WTC11 (cell line): ENCODE results near the gene KCNN4. TPM values are rescaled to one million over a fixed set of nuclear protein-coding genes. Genes with fewer than 3 reads are reported as not detected.
"Not testable (repeated sequence)": the region's sequence is repeated elsewhere in the genome, so short reads cannot be mapped to it uniquely, and the experiment has no call there.

Source experiments
- ATAC-seq: fragments of 200-7000 bp; cut with Tn5 transposase; 2 replicates; pipeline ENCODE4 v1.10.0; 2021; ENCODE audit warnings: mild to moderate bottlenecking, moderate library complexity
- CTCF ChIA-PET: fragments of 300-600 bp; sonication (Branson Sonifier 250); formaldehyde crosslinking; loops from one replicate; lab custom pipeline; 2021; ENCODE audit warnings: antibody characterized with exemption; lab: Charles Lee
- POLR2A ChIA-PET: fragments of 350-600 bp; sonication (Branson Sonifier 250); formaldehyde crosslinking; loops from one replicate; lab custom pipeline; 2021; ENCODE audit warnings: antibody characterized with exemption; lab: Charles Lee
- DNase-seq: peaks from one replicate; pipeline ENCODE4 v3.0.0; 2021; ENCODE audit warnings: low spot score
- H3K27ac Mint-ChIP-seq: 2 replicates; pipeline ENCODE4 v1.8.0; 2021; ENCODE audit warnings: mixed read lengths
- H3K27me3 Mint-ChIP-seq: 2 replicates; pipeline ENCODE4 v1.8.0; 2021; ENCODE audit warnings: low read depth, mild to moderate bottlenecking, moderate library complexity, mixed read lengths
- H3K36me3 Mint-ChIP-seq: 2 replicates; pipeline ENCODE4 v1.8.0; 2021; ENCODE audit warnings: mixed read lengths
- H3K4me1 Mint-ChIP-seq: 2 replicates; pipeline ENCODE4 v1.8.0; 2022; ENCODE audit warnings: mixed read lengths
- H3K4me3 Mint-ChIP-seq: 2 replicates; pipeline ENCODE4 v1.8.0; 2021; ENCODE audit warnings: mild to moderate bottlenecking, moderate library complexity, mixed read lengths
- H3K9me3 Mint-ChIP-seq: 2 replicates; pipeline ENCODE4 v1.8.0; 2021; ENCODE audit warnings: mixed read lengths
- FOXJ3 ChIP-seq: sonication (generic); formaldehyde crosslinking; IDR thresholded peaks from 2 replicates; pipeline ENCODE4 v1.9.0; 2021; ENCODE audit warnings: missing genetic modification reagents, mild to moderate bottlenecking, borderline replicate concordance
- JAZF1 ChIP-seq: fragments of 250-450 bp; sonication (Bioruptor Pico); IDR thresholded peaks from 2 replicates; pipeline ENCODE4 v1.9.0; 2021; ENCODE audit warnings: moderate library complexity, mild to moderate bottlenecking, inconsistent platforms
- KAT7 ChIP-seq: sonication (generic); formaldehyde crosslinking; IDR thresholded peaks from 2 replicates; pipeline ENCODE4 v1.8.1; 2023; ENCODE audit warnings: missing genetic modification reagents, mild to moderate bottlenecking, borderline replicate concordance
- OVOL2 ChIP-seq: fragments of 250-450 bp; sonication (Bioruptor Pico); IDR thresholded peaks from 2 replicates; pipeline ENCODE4 v1.9.0; 2021; ENCODE audit warnings: mild to moderate bottlenecking, borderline replicate concordance
- TEAD1 ChIP-seq: sonication (generic); formaldehyde crosslinking; IDR thresholded peaks from 2 replicates; pipeline ENCODE4 v1.8.0; 2022; ENCODE audit warnings: mild to moderate bottlenecking, missing genetic modification reagents
- ZNF317 ChIP-seq: sonication (generic); formaldehyde crosslinking; IDR thresholded peaks from 2 replicates; pipeline ENCODE4 v1.8.1; 2023; ENCODE audit warnings: low read depth, mild to moderate bottlenecking, moderate library complexity, missing genetic modification reagents, borderline replicate concordance
- total RNA-seq: library from RNA; stranded (reverse); gene quantifications from 3 replicates; pipeline ENCODE4 v1.2.3, GENCODE V29; 2021
- TF ChIP-seq, protein P1 (sequence below): sonication (generic); formaldehyde crosslinking; IDR thresholded peaks from 2 replicates; pipeline ENCODE4 v1.8.0; 2022; ENCODE audit warnings: mild to moderate bottlenecking, missing genetic modification reagents
- TF ChIP-seq, protein P2 (sequence below): sonication (generic); formaldehyde crosslinking; conservative IDR thresholded peaks from 2 replicates; pipeline ENCODE4 v1.8.1; 2023; ENCODE audit warnings: mild to moderate bottlenecking, low read depth, missing genetic modification reagents, moderate library complexity
- TF ChIP-seq, protein P3 (sequence below): fragments of 250-450 bp; sonication (Bioruptor Pico); IDR thresholded peaks from 2 replicates; pipeline ENCODE4 v1.9.0; 2021; ENCODE audit warnings: mild to moderate bottlenecking, borderline replicate concordance
- TF ChIP-seq, protein P4 (sequence below): sonication (generic); formaldehyde crosslinking; IDR thresholded peaks from 2 replicates; pipeline ENCODE4 v1.8.0; 2022; ENCODE audit warnings: mild to moderate bottlenecking, missing genetic modification reagents
- TF ChIP-seq, protein P5 (sequence below): sonication (generic); formaldehyde crosslinking; IDR thresholded peaks from 2 replicates; pipeline ENCODE4 v1.8.1; 2023; ENCODE audit warnings: mild to moderate bottlenecking, moderate library complexity, missing genetic modification reagents
- TF ChIP-seq, protein P6 (sequence below): sonication (generic); formaldehyde crosslinking; IDR thresholded peaks from 2 replicates; pipeline ENCODE4 v1.8.1; 2023; ENCODE audit warnings: mild to moderate bottlenecking, missing genetic modification reagents
- TF ChIP-seq, protein P7 (sequence below): fragments of 200-600 bp; IDR thresholded peaks from 2 replicates; pipeline ENCODE4 v1.8.0; 2022; ENCODE audit warnings: antibody characterized with exemption
- TF ChIP-seq, protein P8 (sequence below): sonication (generic); formaldehyde crosslinking; IDR thresholded peaks from 2 replicates; pipeline ENCODE4 v1.8.0; 2022; ENCODE audit warnings: mild to moderate bottlenecking, missing genetic modification reagents

Gene KCNN4
- total RNA-seq, 1 experiment from 2014 or later = 0.98 TPM

DNA sequence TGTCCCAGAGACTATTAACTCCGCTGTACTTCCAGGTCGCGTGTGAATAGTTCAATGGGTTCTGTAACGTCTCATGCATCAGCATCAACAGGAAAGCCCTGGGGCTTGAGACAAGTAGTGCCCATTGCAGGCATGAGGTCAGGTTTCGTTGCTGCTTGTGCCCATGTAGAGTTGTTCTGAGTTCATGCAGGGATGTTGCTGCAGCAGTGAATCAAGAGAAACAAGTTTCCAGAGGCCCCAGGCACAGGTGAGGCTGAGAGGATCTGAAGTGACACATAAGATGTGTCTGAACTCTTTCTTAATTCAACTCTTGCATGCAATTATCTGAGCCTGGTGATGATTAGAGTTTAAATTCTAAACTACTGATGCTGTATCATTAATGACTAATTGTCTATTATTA is 37.7 kb upstream of the KCNN4 start:
- no peaks in the 10 kb centered on the region; the same call in 1 of the 2 replicates for H3K36me3 Mint-ChIP-seq
- ATAC-seq (no peak), DNase-seq (no peak)
- ChIA-PET CTCF (interaction anchor here (0.5 kb wide), 1 partner anchor 83 kb away, joined by 3 read pairs; no protein-coding TSS in a partner anchor), POLR2A (no interaction called here)
- H3K27me3 Mint-ChIP-seq = peaks cover 54% of the 10 kb centered on the region
- no peak overlapping the region for H3K27ac Mint-ChIP-seq
- TF ChIP-seq, protein P1, sequence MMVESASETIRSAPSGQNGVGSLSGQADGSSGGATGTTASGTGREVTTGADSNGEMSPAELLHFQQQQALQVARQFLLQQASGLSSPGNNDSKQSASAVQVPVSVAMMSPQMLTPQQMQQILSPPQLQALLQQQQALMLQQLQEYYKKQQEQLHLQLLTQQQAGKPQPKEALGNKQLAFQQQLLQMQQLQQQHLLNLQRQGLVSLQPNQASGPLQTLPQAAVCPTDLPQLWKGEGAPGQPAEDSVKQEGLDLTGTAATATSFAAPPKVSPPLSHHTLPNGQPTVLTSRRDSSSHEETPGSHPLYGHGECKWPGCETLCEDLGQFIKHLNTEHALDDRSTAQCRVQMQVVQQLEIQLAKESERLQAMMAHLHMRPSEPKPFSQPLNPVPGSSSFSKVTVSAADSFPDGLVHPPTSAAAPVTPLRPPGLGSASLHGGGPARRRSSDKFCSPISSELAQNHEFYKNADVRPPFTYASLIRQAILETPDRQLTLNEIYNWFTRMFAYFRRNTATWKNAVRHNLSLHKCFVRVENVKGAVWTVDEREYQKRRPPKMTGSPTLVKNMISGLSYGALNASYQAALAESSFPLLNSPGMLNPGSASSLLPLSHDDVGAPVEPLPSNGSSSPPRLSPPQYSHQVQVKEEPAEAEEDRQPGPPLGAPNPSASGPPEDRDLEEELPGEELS (CRISPR knock-in tag) = no peak
- TF ChIP-seq OVOL2 (CRISPR knock-in tag) (no peak), KAT7 (CRISPR knock-in tag) (no peak), JAZF1 (no peak), ZNF317 (CRISPR knock-in tag) (no peak), FOXJ3 (CRISPR knock-in tag) (no peak), TEAD1 (no peak)
- TF ChIP-seq, protein P2, sequence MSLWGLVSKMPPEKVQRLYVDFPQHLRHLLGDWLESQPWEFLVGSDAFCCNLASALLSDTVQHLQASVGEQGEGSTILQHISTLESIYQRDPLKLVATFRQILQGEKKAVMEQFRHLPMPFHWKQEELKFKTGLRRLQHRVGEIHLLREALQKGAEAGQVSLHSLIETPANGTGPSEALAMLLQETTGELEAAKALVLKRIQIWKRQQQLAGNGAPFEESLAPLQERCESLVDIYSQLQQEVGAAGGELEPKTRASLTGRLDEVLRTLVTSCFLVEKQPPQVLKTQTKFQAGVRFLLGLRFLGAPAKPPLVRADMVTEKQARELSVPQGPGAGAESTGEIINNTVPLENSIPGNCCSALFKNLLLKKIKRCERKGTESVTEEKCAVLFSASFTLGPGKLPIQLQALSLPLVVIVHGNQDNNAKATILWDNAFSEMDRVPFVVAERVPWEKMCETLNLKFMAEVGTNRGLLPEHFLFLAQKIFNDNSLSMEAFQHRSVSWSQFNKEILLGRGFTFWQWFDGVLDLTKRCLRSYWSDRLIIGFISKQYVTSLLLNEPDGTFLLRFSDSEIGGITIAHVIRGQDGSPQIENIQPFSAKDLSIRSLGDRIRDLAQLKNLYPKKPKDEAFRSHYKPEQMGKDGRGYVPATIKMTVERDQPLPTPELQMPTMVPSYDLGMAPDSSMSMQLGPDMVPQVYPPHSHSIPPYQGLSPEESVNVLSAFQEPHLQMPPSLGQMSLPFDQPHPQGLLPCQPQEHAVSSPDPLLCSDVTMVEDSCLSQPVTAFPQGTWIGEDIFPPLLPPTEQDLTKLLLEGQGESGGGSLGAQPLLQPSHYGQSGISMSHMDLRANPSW (CRISPR knock-in tag) = no peak
- TF ChIP-seq, protein P3, sequence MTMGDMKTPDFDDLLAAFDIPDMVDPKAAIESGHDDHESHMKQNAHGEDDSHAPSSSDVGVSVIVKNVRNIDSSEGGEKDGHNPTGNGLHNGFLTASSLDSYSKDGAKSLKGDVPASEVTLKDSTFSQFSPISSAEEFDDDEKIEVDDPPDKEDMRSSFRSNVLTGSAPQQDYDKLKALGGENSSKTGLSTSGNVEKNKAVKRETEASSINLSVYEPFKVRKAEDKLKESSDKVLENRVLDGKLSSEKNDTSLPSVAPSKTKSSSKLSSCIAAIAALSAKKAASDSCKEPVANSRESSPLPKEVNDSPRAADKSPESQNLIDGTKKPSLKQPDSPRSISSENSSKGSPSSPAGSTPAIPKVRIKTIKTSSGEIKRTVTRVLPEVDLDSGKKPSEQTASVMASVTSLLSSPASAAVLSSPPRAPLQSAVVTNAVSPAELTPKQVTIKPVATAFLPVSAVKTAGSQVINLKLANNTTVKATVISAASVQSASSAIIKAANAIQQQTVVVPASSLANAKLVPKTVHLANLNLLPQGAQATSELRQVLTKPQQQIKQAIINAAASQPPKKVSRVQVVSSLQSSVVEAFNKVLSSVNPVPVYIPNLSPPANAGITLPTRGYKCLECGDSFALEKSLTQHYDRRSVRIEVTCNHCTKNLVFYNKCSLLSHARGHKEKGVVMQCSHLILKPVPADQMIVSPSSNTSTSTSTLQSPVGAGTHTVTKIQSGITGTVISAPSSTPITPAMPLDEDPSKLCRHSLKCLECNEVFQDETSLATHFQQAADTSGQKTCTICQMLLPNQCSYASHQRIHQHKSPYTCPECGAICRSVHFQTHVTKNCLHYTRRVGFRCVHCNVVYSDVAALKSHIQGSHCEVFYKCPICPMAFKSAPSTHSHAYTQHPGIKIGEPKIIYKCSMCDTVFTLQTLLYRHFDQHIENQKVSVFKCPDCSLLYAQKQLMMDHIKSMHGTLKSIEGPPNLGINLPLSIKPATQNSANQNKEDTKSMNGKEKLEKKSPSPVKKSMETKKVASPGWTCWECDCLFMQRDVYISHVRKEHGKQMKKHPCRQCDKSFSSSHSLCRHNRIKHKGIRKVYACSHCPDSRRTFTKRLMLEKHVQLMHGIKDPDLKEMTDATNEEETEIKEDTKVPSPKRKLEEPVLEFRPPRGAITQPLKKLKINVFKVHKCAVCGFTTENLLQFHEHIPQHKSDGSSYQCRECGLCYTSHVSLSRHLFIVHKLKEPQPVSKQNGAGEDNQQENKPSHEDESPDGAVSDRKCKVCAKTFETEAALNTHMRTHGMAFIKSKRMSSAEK (CRISPR knock-in tag) = no peak
- TF ChIP-seq, protein P4, sequence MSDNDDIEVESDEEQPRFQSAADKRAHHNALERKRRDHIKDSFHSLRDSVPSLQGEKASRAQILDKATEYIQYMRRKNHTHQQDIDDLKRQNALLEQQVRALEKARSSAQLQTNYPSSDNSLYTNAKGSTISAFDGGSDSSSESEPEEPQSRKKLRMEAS (CRISPR knock-in tag) = no peak
- TF ChIP-seq, protein P5, sequence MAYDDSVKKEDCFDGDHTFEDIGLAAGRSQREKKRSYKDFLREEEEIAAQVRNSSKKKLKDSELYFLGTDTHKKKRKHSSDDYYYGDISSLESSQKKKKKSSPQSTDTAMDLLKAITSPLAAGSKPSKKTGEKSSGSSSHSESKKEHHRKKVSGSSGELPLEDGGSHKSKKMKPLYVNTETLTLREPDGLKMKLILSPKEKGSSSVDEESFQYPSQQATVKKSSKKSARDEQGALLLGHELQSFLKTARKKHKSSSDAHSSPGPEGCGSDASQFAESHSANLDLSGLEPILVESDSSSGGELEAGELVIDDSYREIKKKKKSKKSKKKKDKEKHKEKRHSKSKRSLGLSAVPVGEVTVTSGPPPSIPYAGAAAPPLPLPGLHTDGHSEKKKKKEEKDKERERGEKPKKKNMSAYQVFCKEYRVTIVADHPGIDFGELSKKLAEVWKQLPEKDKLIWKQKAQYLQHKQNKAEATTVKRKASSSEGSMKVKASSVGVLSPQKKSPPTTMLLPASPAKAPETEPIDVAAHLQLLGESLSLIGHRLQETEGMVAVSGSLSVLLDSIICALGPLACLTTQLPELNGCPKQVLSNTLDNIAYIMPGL = no peak
- TF ChIP-seq, protein P6, sequence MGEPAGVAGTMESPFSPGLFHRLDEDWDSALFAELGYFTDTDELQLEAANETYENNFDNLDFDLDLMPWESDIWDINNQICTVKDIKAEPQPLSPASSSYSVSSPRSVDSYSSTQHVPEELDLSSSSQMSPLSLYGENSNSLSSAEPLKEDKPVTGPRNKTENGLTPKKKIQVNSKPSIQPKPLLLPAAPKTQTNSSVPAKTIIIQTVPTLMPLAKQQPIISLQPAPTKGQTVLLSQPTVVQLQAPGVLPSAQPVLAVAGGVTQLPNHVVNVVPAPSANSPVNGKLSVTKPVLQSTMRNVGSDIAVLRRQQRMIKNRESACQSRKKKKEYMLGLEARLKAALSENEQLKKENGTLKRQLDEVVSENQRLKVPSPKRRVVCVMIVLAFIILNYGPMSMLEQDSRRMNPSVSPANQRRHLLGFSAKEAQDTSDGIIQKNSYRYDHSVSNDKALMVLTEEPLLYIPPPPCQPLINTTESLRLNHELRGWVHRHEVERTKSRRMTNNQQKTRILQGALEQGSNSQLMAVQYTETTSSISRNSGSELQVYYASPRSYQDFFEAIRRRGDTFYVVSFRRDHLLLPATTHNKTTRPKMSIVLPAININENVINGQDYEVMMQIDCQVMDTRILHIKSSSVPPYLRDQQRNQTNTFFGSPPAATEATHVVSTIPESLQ = no peak
- TF ChIP-seq, protein P7, sequence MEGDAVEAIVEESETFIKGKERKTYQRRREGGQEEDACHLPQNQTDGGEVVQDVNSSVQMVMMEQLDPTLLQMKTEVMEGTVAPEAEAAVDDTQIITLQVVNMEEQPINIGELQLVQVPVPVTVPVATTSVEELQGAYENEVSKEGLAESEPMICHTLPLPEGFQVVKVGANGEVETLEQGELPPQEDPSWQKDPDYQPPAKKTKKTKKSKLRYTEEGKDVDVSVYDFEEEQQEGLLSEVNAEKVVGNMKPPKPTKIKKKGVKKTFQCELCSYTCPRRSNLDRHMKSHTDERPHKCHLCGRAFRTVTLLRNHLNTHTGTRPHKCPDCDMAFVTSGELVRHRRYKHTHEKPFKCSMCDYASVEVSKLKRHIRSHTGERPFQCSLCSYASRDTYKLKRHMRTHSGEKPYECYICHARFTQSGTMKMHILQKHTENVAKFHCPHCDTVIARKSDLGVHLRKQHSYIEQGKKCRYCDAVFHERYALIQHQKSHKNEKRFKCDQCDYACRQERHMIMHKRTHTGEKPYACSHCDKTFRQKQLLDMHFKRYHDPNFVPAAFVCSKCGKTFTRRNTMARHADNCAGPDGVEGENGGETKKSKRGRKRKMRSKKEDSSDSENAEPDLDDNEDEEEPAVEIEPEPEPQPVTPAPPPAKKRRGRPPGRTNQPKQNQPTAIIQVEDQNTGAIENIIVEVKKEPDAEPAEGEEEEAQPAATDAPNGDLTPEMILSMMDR = no peak
- TF ChIP-seq, protein P8, sequence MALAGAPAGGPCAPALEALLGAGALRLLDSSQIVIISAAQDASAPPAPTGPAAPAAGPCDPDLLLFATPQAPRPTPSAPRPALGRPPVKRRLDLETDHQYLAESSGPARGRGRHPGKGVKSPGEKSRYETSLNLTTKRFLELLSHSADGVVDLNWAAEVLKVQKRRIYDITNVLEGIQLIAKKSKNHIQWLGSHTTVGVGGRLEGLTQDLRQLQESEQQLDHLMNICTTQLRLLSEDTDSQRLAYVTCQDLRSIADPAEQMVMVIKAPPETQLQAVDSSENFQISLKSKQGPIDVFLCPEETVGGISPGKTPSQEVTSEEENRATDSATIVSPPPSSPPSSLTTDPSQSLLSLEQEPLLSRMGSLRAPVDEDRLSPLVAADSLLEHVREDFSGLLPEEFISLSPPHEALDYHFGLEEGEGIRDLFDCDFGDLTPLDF (CRISPR knock-in tag) = no peak
- peaks cover 4% of the 10 kb centered on the region for H3K4me1 Mint-ChIP-seq
- H3K9me3 Mint-ChIP-seq = peaks cover 49% of the 10 kb centered on the region
- H3K4me3 Mint-ChIP-seq = no peak overlapping the region

DNA sequence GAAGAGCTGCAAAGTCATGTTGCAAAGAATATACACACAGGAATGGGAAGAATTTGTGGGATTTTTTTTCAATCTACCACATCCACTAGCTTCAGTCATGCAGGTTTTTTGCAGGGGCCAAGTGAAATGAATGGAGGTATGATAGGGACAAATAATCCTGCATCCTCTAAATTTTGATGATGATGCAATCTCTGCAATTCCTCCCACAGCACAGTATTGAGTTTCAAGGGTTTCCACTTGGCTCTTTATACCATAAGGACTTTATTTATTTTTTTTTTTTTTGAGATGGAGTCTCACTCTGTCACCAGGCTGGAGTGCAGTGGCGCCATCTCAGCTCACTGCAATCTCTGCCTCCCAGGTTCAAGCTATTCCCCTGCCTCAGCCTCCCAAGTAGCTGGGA is 36.7 kb upstream of the KCNN4 start:
- CTCF ChIA-PET, H3K4me1 Mint-ChIP-seq, H3K27ac Mint-ChIP-seq, POLR2A ChIA-PET, H3K4me3 Mint-ChIP-seq, ATAC-seq, DNase-seq, H3K36me3 Mint-ChIP-seq: not testable (repeated sequence)
- Mint-ChIP-seq H3K9me3 (peaks cover 48% of the 10 kb centered on the region), H3K27me3 (peaks cover 54% of the 10 kb centered on the region)
